Fibroblast of lung (primary cell): ENCODE results near the gene POPDC2. TPM values are rescaled to one million over a fixed set of nuclear protein-coding genes. Genes with fewer than 3 reads are reported as not detected.

Source experiments
- DNase-seq, 2 donors: peaks; one replicate each; pipeline versions ENCODE4 v3.0.0 to v3.0.0-alpha.2; 2010; ENCODE audit warnings: low read depth in 2 of 2
- H2AFZ ChIP-seq: 2 replicates; pipeline ENCODE4 v1.5.1; 2012; ENCODE audit warnings: low read length, control low read depth, inconsistent platforms
- H3K27ac ChIP-seq: 2 replicates; pipeline ENCODE4 v1.5.1; 2011; ENCODE audit warnings: low read length, control low read depth; ENCODE audit not compliant: insufficient read depth
- H3K27me3 ChIP-seq: 2 replicates; pipeline ENCODE4 v1.5.1; 2011; ENCODE audit warnings: mild to moderate bottlenecking, low read length; ENCODE audit not compliant: control insufficient read depth, insufficient read depth
- H3K36me3 ChIP-seq: 2 replicates; pipeline ENCODE4 v1.5.1; 2011; ENCODE audit warnings: low read length; ENCODE audit not compliant: control insufficient read depth, insufficient read depth
- H3K4me1 ChIP-seq: 2 replicates; pipeline ENCODE4 v1.5.1; 2011; ENCODE audit warnings: low read length; ENCODE audit not compliant: control insufficient read depth, insufficient read depth; ENCODE audit errors: extremely low read depth
- H3K4me2 ChIP-seq: 2 replicates; pipeline ENCODE4 v1.5.1; 2011; ENCODE audit warnings: low read length, control low read depth; ENCODE audit not compliant: insufficient read depth; ENCODE audit errors: extremely low read depth
- H3K4me3 ChIP-seq, 4 experiments: fragments of 200-600 bp in 1 of 4; sonication (generic) in 1 of 4; replicated peaks in 1 of 4; 2 replicates each; pipeline ENCODE4 v1.5.1; 2011 to 2016; ENCODE audit warnings: low read length in 4 of 4, low read depth in 3 of 4, mild to moderate bottlenecking in 3 of 4, control low read depth in 2 of 4, inconsistent platforms in 1 of 4, mixed read lengths in 1 of 4; ENCODE audit not compliant: insufficient read depth in 1 of 4; ENCODE audit errors: control extremely low read depth in 1 of 4
- H3K79me2 ChIP-seq: 2 replicates; pipeline ENCODE4 v1.5.1; 2012; ENCODE audit warnings: mild to moderate bottlenecking, low read length, inconsistent platforms; ENCODE audit not compliant: control insufficient read depth, insufficient read depth
- H3K9ac ChIP-seq: 2 replicates; pipeline ENCODE4 v1.5.1; 2011; ENCODE audit warnings: mild to moderate bottlenecking, low read length, control low read depth; ENCODE audit not compliant: insufficient read depth
- H3K9me3 ChIP-seq: 2 replicates; pipeline ENCODE4 v1.5.1; 2012; ENCODE audit warnings: low read depth, low read length; ENCODE audit not compliant: control insufficient read depth, insufficient read depth
- H4K20me1 ChIP-seq: 2 replicates; pipeline ENCODE4 v1.5.1; 2011; ENCODE audit warnings: low read length; ENCODE audit not compliant: control insufficient read depth, insufficient read depth; ENCODE audit errors: extremely low read depth
- EZH2 ChIP-seq: IDR thresholded peaks from 2 replicates; pipeline ENCODE4 v1.5.1; 2012; ENCODE audit warnings: low read length, control low read depth, mild to moderate bottlenecking; ENCODE audit errors: missing control alignments
- polyA plus RNA-seq, 2 donors: library from polyadenylated mRNA; depleted of rRNA in 1 of 2; stranded (reverse) in 1 of 2; unstranded in 1 of 2; fragments of >200 nt; gene quantifications; 2 replicates each; pipeline ENCODE4 v1.2.1, GENCODE V29; 2011 to 2012; ENCODE audit warnings: missing spikeins in 1 of 2
- total RNA-seq: library from RNA; depleted of rRNA; stranded (reverse); fragments of >200 nt; gene quantifications from 2 replicates; pipeline ENCODE4 v1.2.1, GENCODE V29; 2014
- TF ChIP-seq, protein P1 (sequence below), 2 donors: IDR thresholded peaks in 1 of 2; conservative IDR thresholded peaks in 1 of 2; 1 replicate in 1 of 2; 2 replicates in 1 of 2; pipeline ENCODE4 v1.5.1; 2011 to 2012; ENCODE audit warnings: low read length in 2 of 2, control low read depth in 1 of 2, inconsistent platforms in 1 of 2, low read depth in 1 of 2, mild to moderate bottlenecking in 1 of 2

The POPDC2 gene
- total and polyA plus RNA-seq, 2 donors (not counting 1 experiment from before 2014, with no cell fraction given) = 0.17 to 0.26 TPM

- H3K9me3 ChIP-seq = no peaks in the 10 kb centered on the region
- H4K20me1 ChIP-seq = no peaks in the 10 kb centered on the region
- H3K27me3 ChIP-seq = no peaks in the 10 kb centered on the region
- no peaks in the 10 kb centered on the region for H3K79me2 ChIP-seq
- no peaks in the 10 kb centered on the region for H3K36me3 ChIP-seq
- no peak overlapping the region for H3K27ac ChIP-seq
- H3K4me1 ChIP-seq = no peaks in the 10 kb centered on the region
- peak; percentile 17 to 51 for DNase-seq
- H3K4me3 ChIP-seq = no peak overlapping the region
- TF ChIP-seq EZH2 = no peak
- TF ChIP-seq, protein P1, sequence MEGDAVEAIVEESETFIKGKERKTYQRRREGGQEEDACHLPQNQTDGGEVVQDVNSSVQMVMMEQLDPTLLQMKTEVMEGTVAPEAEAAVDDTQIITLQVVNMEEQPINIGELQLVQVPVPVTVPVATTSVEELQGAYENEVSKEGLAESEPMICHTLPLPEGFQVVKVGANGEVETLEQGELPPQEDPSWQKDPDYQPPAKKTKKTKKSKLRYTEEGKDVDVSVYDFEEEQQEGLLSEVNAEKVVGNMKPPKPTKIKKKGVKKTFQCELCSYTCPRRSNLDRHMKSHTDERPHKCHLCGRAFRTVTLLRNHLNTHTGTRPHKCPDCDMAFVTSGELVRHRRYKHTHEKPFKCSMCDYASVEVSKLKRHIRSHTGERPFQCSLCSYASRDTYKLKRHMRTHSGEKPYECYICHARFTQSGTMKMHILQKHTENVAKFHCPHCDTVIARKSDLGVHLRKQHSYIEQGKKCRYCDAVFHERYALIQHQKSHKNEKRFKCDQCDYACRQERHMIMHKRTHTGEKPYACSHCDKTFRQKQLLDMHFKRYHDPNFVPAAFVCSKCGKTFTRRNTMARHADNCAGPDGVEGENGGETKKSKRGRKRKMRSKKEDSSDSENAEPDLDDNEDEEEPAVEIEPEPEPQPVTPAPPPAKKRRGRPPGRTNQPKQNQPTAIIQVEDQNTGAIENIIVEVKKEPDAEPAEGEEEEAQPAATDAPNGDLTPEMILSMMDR (conservative IDR thresholded peaks at IDR 0.05 in 1 of 2, IDR thresholded peaks at IDR 0.05 in 1 of 2; ENCODE audit: low read depth in 1 of 2, low read length in 2 of 2) = peak; percentile 31 to 56
- no peak overlapping the region for H3K9ac ChIP-seq
- no peak overlapping the region for H2AFZ ChIP-seq
- no peak overlapping the region for H3K4me2 ChIP-seq
Observed at GRCh38 chr3:119690043-119690656, 29.8 kb upstream of the POPDC2 start.

DNA sequence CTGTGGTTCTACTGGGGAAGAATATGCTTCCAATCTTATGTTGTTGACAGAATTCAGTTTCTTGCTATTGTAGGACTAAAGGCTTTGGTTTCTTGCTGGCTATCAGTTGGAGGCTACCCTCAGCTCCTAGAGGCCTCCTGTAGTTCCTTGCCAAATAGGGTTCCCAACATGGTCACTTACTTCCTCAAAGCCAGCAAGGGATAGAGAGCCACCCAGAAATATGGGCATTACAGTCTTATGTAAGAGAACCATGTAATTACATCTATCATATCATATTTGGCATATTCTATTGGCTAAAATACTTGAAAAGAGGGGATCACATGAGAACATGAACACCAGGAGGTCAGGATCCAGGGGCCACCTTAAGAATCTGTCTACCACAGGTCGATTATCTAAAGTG lies 23.0 kb upstream of the POPDC2 start:
- H4K20me1 ChIP-seq = no peaks in the 10 kb centered on the region
- no peak overlapping the region for H3K27ac ChIP-seq
- no peak overlapping the region for H3K9ac ChIP-seq
- H3K27me3 ChIP-seq = no peaks in the 10 kb centered on the region
- no peak overlapping the region for H3K4me2 ChIP-seq
- TF ChIP-seq, protein P1 (conservative IDR thresholded peaks at IDR 0.05 in 1 of 2, IDR thresholded peaks at IDR 0.05 in 1 of 2; ENCODE audit: low read depth in 1 of 2, low read length in 2 of 2) = no peak
- no peaks in the 10 kb centered on the region for H3K4me1 ChIP-seq
- H3K9me3 ChIP-seq = no peaks in the 10 kb centered on the region
- no peak for DNase-seq
- no peak overlapping the region for H2AFZ ChIP-seq
- no peaks in the 10 kb centered on the region for H3K79me2 ChIP-seq
- H3K4me3 ChIP-seq = no peak overlapping the region
- H3K36me3 ChIP-seq = no peaks in the 10 kb centered on the region

DNA sequence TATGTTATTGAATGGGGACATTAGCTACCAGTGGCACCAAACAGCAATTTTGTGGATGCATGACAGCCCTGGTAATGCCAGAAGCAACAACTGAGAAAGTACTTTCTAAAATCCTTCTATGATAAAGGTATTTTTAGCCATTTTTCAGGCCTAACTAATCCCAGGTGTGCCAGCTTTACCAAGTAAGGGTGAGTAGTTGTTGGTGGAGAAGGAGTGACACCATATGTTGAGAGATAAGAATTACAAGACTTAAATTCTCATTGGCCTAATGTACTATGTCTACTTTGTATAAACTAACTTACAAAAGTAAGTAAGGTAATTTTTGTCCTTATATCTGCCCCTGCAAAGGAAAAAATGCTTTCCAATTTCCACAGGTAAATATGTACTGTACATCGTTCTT lies 20.9 kb upstream of the POPDC2 start:
- H3K4me1 ChIP-seq = no peaks in the 10 kb centered on the region
- TF ChIP-seq, protein P1 (conservative IDR thresholded peaks at IDR 0.05 in 1 of 2, IDR thresholded peaks at IDR 0.05 in 1 of 2; ENCODE audit: low read depth in 1 of 2, low read length in 2 of 2) = peak; percentile 44
- no peak for TF ChIP-seq EZH2
- DNase-seq = peak; percentile 46 to 60
- H3K79me2 ChIP-seq = no peaks in the 10 kb centered on the region
- H3K9ac ChIP-seq = no peak overlapping the region
- H3K9me3 ChIP-seq = no peaks in the 10 kb centered on the region
- no peaks in the 10 kb centered on the region for H3K27me3 ChIP-seq
- H2AFZ ChIP-seq = no peak overlapping the region
- no peaks in the 10 kb centered on the region for H3K36me3 ChIP-seq
- no peaks in the 10 kb centered on the region for H4K20me1 ChIP-seq
- H3K4me2 ChIP-seq = no peak overlapping the region
- no peak overlapping the region for H3K27ac ChIP-seq
- H3K4me3 ChIP-seq = no peak overlapping the region
